Activated CD4-positive, alpha-beta memory T cell treated with anti-CD3 and anti-CD28 coated beads, Interleukin-2, amount 10 ng/mL, durations not matched to agents 7 days and 5 days (primary cell): ENCODE measurements around the gene DESI2. TPM values are rescaled to one million over a fixed set of nuclear protein-coding genes. Genes with fewer than 3 reads are reported as not detected.
A peak's percentile ranks its signal among the peaks of the same experiment; 100 is the strongest.

Source experiments
- CTCF ChIA-PET: fragments of 350-600 bp; sonication (Branson Sonifier 250); formaldehyde crosslinking; loops from one replicate; lab custom pipeline; 2021; ENCODE audit warnings: antibody characterized with exemption, inconsistent platforms; lab: Charles Lee
- POLR2A ChIA-PET: fragments of 350-600 bp; sonication (Branson Sonifier 250); formaldehyde crosslinking; loops from one replicate; lab custom pipeline; 2021; ENCODE audit warnings: antibody characterized with exemption; lab: Charles Lee
- DNase-seq: peaks from one replicate; pipeline ENCODE4 v3.0.0-alpha.2; 2020
- H3K27ac Mint-ChIP-seq: one replicate; pipeline ENCODE4 v1.8.0; 2021; ENCODE audit warnings: mild to moderate bottlenecking, mixed read lengths
- H3K27me3 Mint-ChIP-seq: one replicate; pipeline ENCODE4 v1.8.0; 2021; ENCODE audit warnings: mixed read lengths
- H3K36me3 Mint-ChIP-seq: one replicate; pipeline ENCODE4 v1.8.0; 2021; ENCODE audit warnings: low read depth, mixed read lengths
- H3K4me1 Mint-ChIP-seq: one replicate; pipeline ENCODE4 v1.8.0; 2021; ENCODE audit warnings: mixed read lengths
- H3K4me3 Mint-ChIP-seq: one replicate; pipeline ENCODE4 v1.8.0; 2021; ENCODE audit warnings: mild to moderate bottlenecking, mixed read lengths
- H3K9me3 Mint-ChIP-seq: one replicate; pipeline ENCODE4 v1.8.0; 2021; ENCODE audit warnings: mixed read lengths
- total RNA-seq, 2 experiments: library from RNA; stranded (reverse); gene quantifications; one replicate each; pipeline ENCODE4 v1.2.3, GENCODE V29; 2021

The DESI2 gene
- total RNA-seq, 2 experiments from 2014 or later, result 26.6 to 31.4 TPM

- Mint-ChIP-seq H3K9me3 (no peaks in the 10 kb centered on the region), H3K4me3 (no peak overlapping the region), H3K27ac (no peak overlapping the region), H3K4me1 (peaks cover 6% of the 10 kb centered on the region), H3K36me3 (no peaks in the 10 kb centered on the region), H3K27me3 (peaks cover 23% of the 10 kb centered on the region)
- ChIA-PET POLR2A (no interaction called here), CTCF (interaction anchor here (1.0 kb wide), 1 partner anchor 156 kb away, joined by 3 read pairs; no protein-coding TSS in a partner anchor)
- DNase-seq, result no peak
Observed at GRCh38 chr1:244640917-244641316, 12.0 kb upstream of the DESI2 start.

GRCh38 chr1:244642526-244642925, 10.4 kb upstream of the DESI2 start:
- Mint-ChIP-seq H3K4me1 (peaks cover 6% of the 10 kb centered on the region), H3K27me3 (peaks cover 25% of the 10 kb centered on the region), H3K9me3 (no peaks in the 10 kb centered on the region), H3K27ac (no peak overlapping the region), H3K36me3 (no peaks in the 10 kb centered on the region), H3K4me3 (no peak overlapping the region)
- ChIA-PET POLR2A (no interaction called here), CTCF (no interaction called here)
- DNase-seq, result no peak

- peaks cover 6% of the 10 kb centered on the region for H3K4me1 Mint-ChIP-seq
- H3K27ac Mint-ChIP-seq, result no peak overlapping the region
- peaks cover 25% of the 10 kb centered on the region for H3K27me3 Mint-ChIP-seq
- no peak overlapping the region for H3K4me3 Mint-ChIP-seq
- POLR2A ChIA-PET, result no interaction called here
- CTCF ChIA-PET, result no interaction called here
- H3K36me3 Mint-ChIP-seq, result no peaks in the 10 kb centered on the region
- H3K9me3 Mint-ChIP-seq, result no peaks in the 10 kb centered on the region
- no peak for DNase-seq
Observed at GRCh38 chr1:244642988-244643387, 9.9 kb upstream of the DESI2 start.

GRCh38 chr1:244645414-244645813, 7.5 kb upstream of the DESI2 start:
- no peak for DNase-seq
- Mint-ChIP-seq H3K36me3 (no peaks in the 10 kb centered on the region), H3K9me3 (no peaks in the 10 kb centered on the region), H3K4me3 (no peak overlapping the region), H3K4me1 (peaks cover 2% of the 10 kb centered on the region), H3K27me3 (peaks cover 23% of the 10 kb centered on the region), H3K27ac (no peak overlapping the region)
- CTCF ChIA-PET, result no interaction called here
- POLR2A ChIA-PET, result no interaction called here

- H3K4me1 Mint-ChIP-seq, result no peaks in the 10 kb centered on the region
- H3K9me3 Mint-ChIP-seq, result no peaks in the 10 kb centered on the region
- no peak overlapping the region for H3K4me3 Mint-ChIP-seq
- no peak for DNase-seq
- ChIA-PET CTCF (no interaction called here), POLR2A (no interaction called here)
- H3K36me3 Mint-ChIP-seq, result no peaks in the 10 kb centered on the region
- H3K27ac Mint-ChIP-seq, result no peak overlapping the region
- H3K27me3 Mint-ChIP-seq, result peaks cover 24% of the 10 kb centered on the region
Observed at GRCh38 chr1:244645890-244646289, 7.0 kb upstream of the DESI2 start.

- Mint-ChIP-seq H3K4me1 (peaks cover 10% of the 10 kb centered on the region), H3K27me3 (peaks cover 13% of the 10 kb centered on the region), H3K4me3 (no peak overlapping the region), H3K36me3 (no peaks in the 10 kb centered on the region), H3K27ac (no peak overlapping the region), H3K9me3 (no peaks in the 10 kb centered on the region)
- CTCF ChIA-PET, result interaction anchor here (0.6 kb wide), 1 partner anchor 221 kb away, joined by 3 read pairs; no protein-coding TSS in a partner anchor
- POLR2A ChIA-PET, result no interaction called here
- no peak for DNase-seq
Observed at GRCh38 chr1:244647819-244648218, 5.1 kb upstream of the DESI2 start.

- Mint-ChIP-seq H3K9me3 (no peaks in the 10 kb centered on the region), H3K36me3 (peaks cover 9% of the 10 kb centered on the region), H3K27ac (peak overlapping the region; percentile 79), H3K4me1 (peaks cover 15% of the 10 kb centered on the region), H3K27me3 (peaks cover 4% of the 10 kb centered on the region), H3K4me3 (peak overlapping the region; percentile 76)
- CTCF ChIA-PET, result interaction anchor here (0.6 to 1.6 kb wide), 3 partner anchors 43 to 104 kb away, joined by 3 to 6 read pairs (median 3); no protein-coding TSS in a partner anchor
- DNase-seq, result no peak
- POLR2A ChIA-PET, result interaction anchor here (0.7 to 2.8 kb wide), 9 partner anchors 18 to 320 kb away, joined by 3 to 18 read pairs (median 3); partner anchors contain the start of genes ADSS2 and HNRNPU
Observed at GRCh38 chr1:244651956-244652622, 837 bp upstream of the DESI2 start.

- no peak overlapping the region for H3K4me3 Mint-ChIP-seq
- H3K36me3 Mint-ChIP-seq, result peaks cover 23% of the 10 kb centered on the region
- H3K27ac Mint-ChIP-seq, result no peak overlapping the region
- ChIA-PET POLR2A (interaction anchor here (0.6 to 2.8 kb wide), 7 partner anchors 44 to 318 kb away, joined by 3 to 18 read pairs (median 5); partner anchors contain the start of gene HNRNPU), CTCF (interaction anchor here (0.7 to 1.2 kb wide), 2 partner anchors 49 to 53 kb away, joined by 4 to 6 read pairs; no protein-coding TSS in a partner anchor)
- no peak for DNase-seq
- no peaks in the 10 kb centered on the region for H3K9me3 Mint-ChIP-seq
- peaks cover 17% of the 10 kb centered on the region for H3K4me1 Mint-ChIP-seq
- H3K27me3 Mint-ChIP-seq, result peaks cover 4% of the 10 kb centered on the region
Observed at GRCh38 chr1:244653439-244654107, 647 bp downstream of the DESI2 start.

- no peak for DNase-seq
- ChIA-PET CTCF (interaction anchor here (0.7 to 1.2 kb wide), 3 partner anchors 50 to 54 kb away, joined by 3 to 6 read pairs (median 4); no protein-coding TSS in a partner anchor), POLR2A (interaction anchor here (0.8 to 2.8 kb wide), 5 partner anchors 49 to 317 kb away, joined by 3 to 18 read pairs (median 5); partner anchors contain the start of gene HNRNPU)
- Mint-ChIP-seq H3K27me3 (peaks cover 4% of the 10 kb centered on the region), H3K27ac (no peak overlapping the region), H3K36me3 (peaks cover 28% of the 10 kb centered on the region), H3K9me3 (no peaks in the 10 kb centered on the region), H3K4me3 (no peak overlapping the region), H3K4me1 (peaks cover 17% of the 10 kb centered on the region)
Observed at GRCh38 chr1:244654108-244655038, 1.4 kb downstream of the DESI2 start.

- peaks cover 4% of the 10 kb centered on the region for H3K27me3 Mint-ChIP-seq
- no peak overlapping the region for H3K4me3 Mint-ChIP-seq
- no peak overlapping the region for H3K27ac Mint-ChIP-seq
- peaks cover 35% of the 10 kb centered on the region for H3K36me3 Mint-ChIP-seq
- no peaks in the 10 kb centered on the region for H3K9me3 Mint-ChIP-seq
- POLR2A ChIA-PET, result no interaction called here
- CTCF ChIA-PET, result interaction anchor here (0.7 kb wide), 1 partner anchor 51 kb away, joined by 3 read pairs; no protein-coding TSS in a partner anchor
- DNase-seq, result no peak
- peaks cover 17% of the 10 kb centered on the region for H3K4me1 Mint-ChIP-seq
Observed at GRCh38 chr1:244655186-244655585, 2.3 kb downstream of the DESI2 start.

GRCh38 chr1:244657421-244657820, 4.5 kb downstream of the DESI2 start:
- Mint-ChIP-seq H3K4me3 (no peak overlapping the region), H3K9me3 (no peaks in the 10 kb centered on the region), H3K4me1 (peaks cover 9% of the 10 kb centered on the region), H3K27ac (no peak overlapping the region), H3K36me3 (peaks cover 43% of the 10 kb centered on the region), H3K27me3 (no peaks in the 10 kb centered on the region)
- DNase-seq, result no peak
- ChIA-PET CTCF (no interaction called here), POLR2A (no interaction called here)

GRCh38 chr1:244659694-244660093, 6.8 kb downstream of the DESI2 start:
- Mint-ChIP-seq H3K27ac (no peak overlapping the region), H3K4me3 (no peak overlapping the region), H3K4me1 (peaks cover 9% of the 10 kb centered on the region), H3K36me3 (peaks cover 43% of the 10 kb centered on the region), H3K9me3 (no peaks in the 10 kb centered on the region), H3K27me3 (no peaks in the 10 kb centered on the region)
- CTCF ChIA-PET, result no interaction called here
- POLR2A ChIA-PET, result no interaction called here
- no peak for DNase-seq
